ENCODE data around the gene TRMT5. TPM values are rescaled to one million over a fixed set of nuclear protein-coding genes. Genes with fewer than 3 reads are reported as not detected.

TRMT5 gene
- total RNA-seq, 3 donors from 2014 or later (not counting 1 experiment from before 2014, with no cell fraction given): 1.7 to 2.6 (median 1.9) TPM

GRCh38 chr14:60964904-60965303, 16.0 kb downstream of the TRMT5 start:
- Histone ChIP-seq H3K4me3 (ENCODE audit: low read length) (no peak overlapping the region), H3K27me3 (ENCODE audit: control insufficient read depth, insufficient read depth, low read length) (no peaks in the 10 kb centered on the region), H3K9me3 (ENCODE audit: control insufficient read depth, insufficient read depth, low read length) (no peaks in the 10 kb centered on the region), H3K27ac (ENCODE audit: low read length) (no peak overlapping the region), H3K4me1 (ENCODE audit: control insufficient read depth, insufficient read depth, low read length) (no peaks in the 10 kb centered on the region), H3K36me3 (ENCODE audit: control insufficient read depth, insufficient read depth, low read length) (no peaks in the 10 kb centered on the region)
- no peaks in the 10 kb centered on the region for H3K27me3 Mint-ChIP-seq (ENCODE audit: low read depth in 2 of 2)
- no peak overlapping the region for H3K27ac Mint-ChIP-seq
- no peak for ATAC-seq
- intact Hi-C loops (cut with micrococcal nuclease): no loop called here
- DNase-seq: no peak
- H3K9me3 Mint-ChIP-seq: peaks cover 0 to 5% of the 10 kb centered on the region in 2 donors
- TF ChIP-seq, protein P1, sequence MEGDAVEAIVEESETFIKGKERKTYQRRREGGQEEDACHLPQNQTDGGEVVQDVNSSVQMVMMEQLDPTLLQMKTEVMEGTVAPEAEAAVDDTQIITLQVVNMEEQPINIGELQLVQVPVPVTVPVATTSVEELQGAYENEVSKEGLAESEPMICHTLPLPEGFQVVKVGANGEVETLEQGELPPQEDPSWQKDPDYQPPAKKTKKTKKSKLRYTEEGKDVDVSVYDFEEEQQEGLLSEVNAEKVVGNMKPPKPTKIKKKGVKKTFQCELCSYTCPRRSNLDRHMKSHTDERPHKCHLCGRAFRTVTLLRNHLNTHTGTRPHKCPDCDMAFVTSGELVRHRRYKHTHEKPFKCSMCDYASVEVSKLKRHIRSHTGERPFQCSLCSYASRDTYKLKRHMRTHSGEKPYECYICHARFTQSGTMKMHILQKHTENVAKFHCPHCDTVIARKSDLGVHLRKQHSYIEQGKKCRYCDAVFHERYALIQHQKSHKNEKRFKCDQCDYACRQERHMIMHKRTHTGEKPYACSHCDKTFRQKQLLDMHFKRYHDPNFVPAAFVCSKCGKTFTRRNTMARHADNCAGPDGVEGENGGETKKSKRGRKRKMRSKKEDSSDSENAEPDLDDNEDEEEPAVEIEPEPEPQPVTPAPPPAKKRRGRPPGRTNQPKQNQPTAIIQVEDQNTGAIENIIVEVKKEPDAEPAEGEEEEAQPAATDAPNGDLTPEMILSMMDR (IDR thresholded peaks at IDR 0.05): no peak
- no CpG with 5 or more reads among the region's 2 CpGs for WGBS (ENCODE audit: insufficient coverage)
- H3K36me3 Mint-ChIP-seq: peaks cover 6% of the 10 kb centered on the region
- H3K4me3 Mint-ChIP-seq: no peak overlapping the region
- no peaks in the 10 kb centered on the region for H3K4me1 Mint-ChIP-seq

- Histone ChIP-seq H3K27ac (ENCODE audit: low read length) (no peak overlapping the region), H3K27me3 (ENCODE audit: control insufficient read depth, insufficient read depth, low read length) (no peaks in the 10 kb centered on the region), H3K4me1 (ENCODE audit: control insufficient read depth, insufficient read depth, low read length) (no peaks in the 10 kb centered on the region), H3K9me3 (ENCODE audit: control insufficient read depth, insufficient read depth, low read length) (peaks cover 7% of the 10 kb centered on the region), H3K36me3 (ENCODE audit: control insufficient read depth, insufficient read depth, low read length) (no peaks in the 10 kb centered on the region), H3K4me3 (ENCODE audit: low read length) (no peak overlapping the region)
- Mint-ChIP-seq H3K27me3 (ENCODE audit: low read depth in 2 of 2) (no peaks in the 10 kb centered on the region), H3K9me3 (peaks cover 0 to 9% of the 10 kb centered on the region in 2 donors), H3K36me3 (peaks cover 14% of the 10 kb centered on the region), H3K4me1 (no peaks in the 10 kb centered on the region), H3K27ac (no peak overlapping the region), H3K4me3 (no peak overlapping the region)
- intact Hi-C loops (cut with micrococcal nuclease): no loop called here
- no peak for ATAC-seq
- TF ChIP-seq, protein P1 (IDR thresholded peaks at IDR 0.05): no peak
- no peak for DNase-seq
- WGBS (ENCODE audit: insufficient coverage): 69% methylated on average over 1 of the region's 2 CpGs
Observed at GRCh38 chr14:60963761-60964160, 17.1 kb downstream of the TRMT5 start.

GRCh38 chr14:60958146-60958545, 22.7 kb downstream of the TRMT5 start:
- Mint-ChIP-seq H3K9me3 (peaks cover 17% of the 10 kb centered on the region in 2 donors), H3K36me3 (peaks cover 33% of the 10 kb centered on the region), H3K4me1 (no peaks in the 10 kb centered on the region), H3K27ac (no peak overlapping the region), H3K4me3 (no peak overlapping the region), H3K27me3 (ENCODE audit: low read depth in 2 of 2) (no peaks in the 10 kb centered on the region)
- Histone ChIP-seq H3K36me3 (ENCODE audit: control insufficient read depth, insufficient read depth, low read length) (no peaks in the 10 kb centered on the region), H3K9me3 (ENCODE audit: control insufficient read depth, insufficient read depth, low read length) (peaks cover 12% of the 10 kb centered on the region), H3K4me3 (ENCODE audit: low read length) (no peak overlapping the region), H3K4me1 (ENCODE audit: control insufficient read depth, insufficient read depth, low read length) (no peaks in the 10 kb centered on the region), H3K27ac (ENCODE audit: low read length) (no peak overlapping the region), H3K27me3 (ENCODE audit: control insufficient read depth, insufficient read depth, low read length) (no peaks in the 10 kb centered on the region)
- DNase-seq (no peak), ATAC-seq (no peak)
- TF ChIP-seq, protein P1 (IDR thresholded peaks at IDR 0.05): no peak
- intact Hi-C loops (cut with micrococcal nuclease): no loop called here

DNA sequence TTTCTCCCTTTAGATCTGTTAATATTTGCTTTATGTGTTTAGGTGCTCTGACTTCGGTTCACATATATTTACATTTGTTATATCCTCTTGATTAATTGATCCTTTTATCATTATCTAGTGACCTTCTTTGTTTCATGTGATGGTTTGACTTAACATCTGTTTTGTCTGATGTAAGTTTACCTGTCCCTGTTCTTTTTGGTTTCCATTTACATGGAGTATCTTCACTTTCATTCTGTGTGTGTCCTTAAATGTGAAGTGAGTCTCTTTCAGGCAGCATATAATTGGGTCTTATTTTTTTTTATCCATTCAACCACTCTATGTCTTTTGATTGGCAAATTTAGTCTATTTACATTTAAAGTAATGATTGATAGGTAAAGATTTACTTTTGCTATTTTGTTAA, 24.2 kb downstream of the TRMT5 start:
- Mint-ChIP-seq H3K4me1 (no peaks in the 10 kb centered on the region), H3K4me3 (no peak overlapping the region), H3K9me3 (peaks cover 17% of the 10 kb centered on the region in 2 donors), H3K27me3 (ENCODE audit: low read depth in 2 of 2) (no peaks in the 10 kb centered on the region), H3K36me3 (peaks cover 33% of the 10 kb centered on the region), H3K27ac (no peak overlapping the region)
- Histone ChIP-seq H3K27me3 (ENCODE audit: control insufficient read depth, insufficient read depth, low read length) (no peaks in the 10 kb centered on the region), H3K36me3 (ENCODE audit: control insufficient read depth, insufficient read depth, low read length) (no peaks in the 10 kb centered on the region), H3K4me3 (ENCODE audit: low read length) (no peak overlapping the region), H3K27ac (ENCODE audit: low read length) (no peak overlapping the region), H3K4me1 (ENCODE audit: control insufficient read depth, insufficient read depth, low read length) (no peaks in the 10 kb centered on the region), H3K9me3 (ENCODE audit: control insufficient read depth, insufficient read depth, low read length) (peaks cover 12% of the 10 kb centered on the region)
- TF ChIP-seq, protein P1 (IDR thresholded peaks at IDR 0.05): no peak
- intact Hi-C loops (cut with micrococcal nuclease): no loop called here
- no CpG with 5 or more reads among the region's 1 CpG for WGBS (ENCODE audit: insufficient coverage)
- DNase-seq (no peak), ATAC-seq (no peak)

All from natural killer cell (primary cell).